GM18868 (cell line): ENCODE results near the gene CACHD1.

Source experiments
- ATAC-seq: cut with Tn5 transposase; IDR thresholded peaks from one replicate; pipeline ENCODE4 v1.9.1; 2021; ENCODE audit warnings: mild to moderate bottlenecking, moderate library complexity; ENCODE audit not compliant: unreplicated experiment

The CACHD1 gene

GRCh38 chr1:64545118-64545843 lies 75.4 kb downstream of the CACHD1 start:
- ATAC-seq = no peak

DNA sequence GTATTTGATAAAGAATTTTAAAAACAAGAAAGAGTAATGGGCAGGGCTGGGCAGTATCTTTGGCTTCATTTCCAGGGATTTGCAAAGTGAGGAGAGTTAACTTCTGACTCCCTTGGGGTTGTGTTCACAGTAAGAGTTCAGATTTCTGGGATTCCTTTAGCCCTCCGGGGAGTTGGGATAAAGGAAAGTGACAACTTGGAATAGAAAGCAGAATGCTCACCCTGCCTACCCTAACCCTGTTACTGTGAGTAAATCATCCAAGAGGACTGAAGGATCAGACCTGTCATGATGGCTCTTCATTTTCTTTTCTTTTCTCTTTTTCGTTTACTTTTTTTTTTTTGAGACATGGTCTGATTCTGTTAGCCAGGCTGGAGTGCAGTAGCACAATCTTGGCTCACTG lies 76.1 kb downstream of the CACHD1 start:
- no peak for ATAC-seq

- ATAC-seq = no peak
Measured at GRCh38 chr1:64549464-64550239, 79.7 kb downstream of the CACHD1 start.

- no peak for ATAC-seq
Measured at GRCh38 chr1:64550510-64550909, 80.6 kb downstream of the CACHD1 start.

DNA sequence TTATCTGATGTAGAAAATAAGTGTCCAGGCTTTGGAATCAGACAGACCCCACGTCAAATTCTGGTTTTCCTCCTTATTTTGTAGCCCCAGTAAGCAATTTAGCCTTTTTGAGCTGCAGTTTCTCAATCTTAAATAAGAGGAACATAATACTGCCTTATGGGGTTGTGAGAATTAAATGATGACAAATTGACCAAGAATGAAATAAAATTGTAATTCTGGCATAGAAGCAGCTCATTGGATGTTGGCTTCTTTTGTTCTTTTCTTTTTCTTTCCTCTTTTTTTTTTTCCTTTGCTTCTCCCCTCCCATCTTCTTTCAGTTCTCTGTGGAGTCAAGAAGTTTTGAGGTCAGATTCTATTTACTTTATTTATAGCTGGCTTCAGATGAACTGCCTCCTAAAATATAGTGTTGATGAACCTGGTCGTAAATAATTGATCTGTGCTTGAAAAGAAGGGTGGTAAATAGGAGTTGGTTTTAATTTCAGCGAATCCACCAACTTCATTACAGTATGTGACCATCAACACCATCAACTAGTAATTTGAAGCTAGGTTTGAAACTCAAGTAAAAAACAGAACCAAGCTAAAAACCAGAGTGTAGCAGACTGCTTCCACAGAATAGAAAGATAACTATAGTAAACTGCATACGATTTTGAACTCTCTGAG lies 81.1 kb downstream of the CACHD1 start:
- ATAC-seq = no peak

GRCh38 chr1:64553285-64553684 lies 83.4 kb downstream of the CACHD1 start:
- ATAC-seq = no peak

DNA sequence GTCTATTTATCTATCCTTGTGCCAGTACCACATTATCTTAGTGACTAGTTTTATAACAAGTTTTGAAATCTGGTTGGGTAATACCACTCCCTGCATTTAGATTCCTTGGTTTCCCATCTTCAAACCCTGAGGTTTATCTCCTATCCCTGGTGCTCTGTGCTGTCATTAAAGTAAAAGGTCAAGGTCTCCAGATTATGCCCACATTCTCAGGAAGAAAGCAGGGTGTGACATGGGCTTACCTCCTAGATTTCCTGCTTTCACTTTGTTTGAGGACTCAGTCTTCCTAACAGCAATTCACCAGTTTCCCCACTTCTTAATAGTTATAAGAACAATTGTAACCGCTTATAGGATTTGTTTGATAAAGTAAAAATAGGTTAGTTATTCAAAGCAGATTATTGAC lies 86.0 kb downstream of the CACHD1 start:
- no peak for ATAC-seq

- no peak for ATAC-seq
Measured at GRCh38 chr1:64561993-64562392, 92.1 kb downstream of the CACHD1 start.

GRCh38 chr1:64563958-64564565 lies 94.1 kb downstream of the CACHD1 start:
- ATAC-seq = no peak

DNA sequence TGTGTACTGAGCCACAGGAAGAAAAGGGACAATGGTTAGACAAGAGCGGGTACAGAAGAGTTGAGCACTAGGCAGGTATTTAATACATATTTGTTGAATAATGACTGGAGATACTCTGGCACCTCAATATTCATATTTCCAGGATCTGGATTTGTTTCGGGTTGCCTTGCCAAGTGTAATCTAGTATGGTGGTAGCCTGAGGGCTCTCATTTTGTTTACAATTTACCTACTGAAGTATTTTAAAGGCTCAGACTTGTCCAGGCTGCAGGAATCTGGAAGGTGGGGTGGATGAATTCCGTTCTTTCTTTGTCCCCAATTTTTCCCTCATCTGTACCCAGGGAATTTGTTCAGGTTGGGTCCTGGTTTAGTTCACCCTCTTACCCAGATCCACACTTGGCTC lies 95.0 kb downstream of the CACHD1 start:
- ATAC-seq = no peak

DNA sequence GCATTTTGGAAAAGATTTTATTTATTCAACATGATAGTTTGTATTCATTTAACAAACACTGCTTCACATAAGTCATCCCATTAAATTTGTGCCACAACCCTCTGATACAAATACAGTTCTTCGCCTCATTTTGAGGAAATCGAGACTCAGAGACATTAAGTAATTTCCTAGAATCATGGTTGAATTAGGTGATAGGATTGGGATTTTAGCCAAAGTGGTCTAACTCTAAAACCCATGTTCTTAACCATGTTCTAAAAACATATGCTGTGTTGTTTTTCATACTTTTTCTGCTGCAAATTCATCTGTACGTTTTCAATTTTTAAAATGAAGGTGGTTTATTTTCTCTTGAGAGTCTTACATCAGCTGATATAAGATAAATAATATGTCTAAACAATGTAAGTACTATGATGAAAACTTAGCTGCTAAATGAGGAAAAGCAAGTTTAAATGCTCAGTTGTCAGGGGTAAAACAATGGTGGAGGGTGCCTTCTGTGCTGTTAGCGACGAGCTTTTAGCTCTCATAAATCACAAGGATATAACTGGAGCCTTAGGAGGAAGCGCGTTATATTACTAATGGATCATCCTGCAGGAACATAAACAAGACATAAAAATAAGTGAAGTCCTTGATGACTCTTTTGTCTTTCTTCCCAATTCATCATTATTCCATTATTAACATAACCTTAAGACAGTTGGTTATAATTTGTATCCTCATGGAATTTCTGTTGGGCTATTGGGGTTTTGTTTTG lies 97.7 kb downstream of the CACHD1 start:
- ATAC-seq = no peak

GRCh38 chr1:64568171-64568450 lies 98.2 kb downstream of the CACHD1 start:
- no peak for ATAC-seq

- no peak for ATAC-seq
Measured at GRCh38 chr1:64569411-64569810, 99.5 kb downstream of the CACHD1 start.

- ATAC-seq = no peak
Measured at GRCh38 chr1:64570267-64570855, 100.4 kb downstream of the CACHD1 start.

GRCh38 chr1:64572222-64572900 lies 102.4 kb downstream of the CACHD1 start:
- no peak for ATAC-seq

DNA sequence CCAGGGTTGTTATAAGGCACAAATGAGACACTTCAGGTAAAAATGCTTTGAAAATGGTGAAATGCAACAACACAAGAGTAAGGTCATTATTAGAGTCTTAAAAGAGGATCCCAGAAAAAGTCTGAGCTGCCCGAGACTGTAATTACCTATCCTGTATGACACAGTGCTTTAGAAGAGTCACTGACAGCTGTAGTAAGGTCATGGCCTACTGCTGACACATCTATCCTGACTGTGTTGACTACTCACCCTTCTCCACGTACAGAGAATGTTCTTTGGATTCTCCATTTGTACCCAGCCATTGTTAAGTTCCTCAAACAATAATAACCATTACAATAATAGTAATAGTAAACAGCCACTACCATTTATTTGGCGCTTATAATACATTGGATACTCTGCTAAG lies 104.4 kb downstream of the CACHD1 start:
- ATAC-seq = no peak

DNA sequence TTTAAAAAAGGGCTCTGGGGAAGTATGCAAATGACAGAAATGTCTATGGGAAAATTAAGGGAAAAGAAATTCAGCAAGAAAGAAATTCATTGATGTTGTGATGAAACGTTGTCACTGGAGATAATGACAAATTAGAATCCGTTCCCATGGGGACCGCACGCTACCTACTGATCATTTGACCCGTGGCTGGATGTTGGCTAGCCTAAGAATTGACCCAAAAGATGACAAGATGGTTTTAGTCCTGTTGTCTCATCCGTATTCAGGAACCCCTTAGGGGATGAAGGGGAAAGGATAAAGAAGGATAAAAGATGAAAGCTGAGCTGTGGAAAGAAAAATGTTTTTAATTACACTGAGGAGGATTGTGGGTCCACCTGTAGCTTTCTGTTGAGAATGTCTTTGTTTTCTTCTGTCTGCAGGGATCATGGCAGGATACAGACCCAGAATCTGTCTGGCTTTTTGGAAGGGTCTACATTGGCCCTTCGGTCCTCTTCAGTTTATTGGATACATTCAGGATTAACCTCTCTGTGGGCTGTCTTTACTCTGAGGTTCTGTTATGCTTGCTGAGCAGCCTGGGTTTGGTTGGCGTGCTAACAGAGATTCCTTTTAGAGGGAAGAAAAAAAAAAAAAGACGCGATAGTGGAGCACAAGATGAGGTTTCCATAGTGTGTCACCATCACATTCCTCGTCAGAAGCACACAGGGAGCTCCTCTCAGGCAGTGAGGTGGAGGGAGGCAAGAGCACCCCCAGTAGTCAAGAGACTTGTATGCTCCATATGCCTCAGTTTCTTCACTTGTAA lies 106.2 kb downstream of the CACHD1 start:
- ATAC-seq = no peak

GRCh38 chr1:64578270-64578973 lies 108.5 kb downstream of the CACHD1 start:
- no peak for ATAC-seq

DNA sequence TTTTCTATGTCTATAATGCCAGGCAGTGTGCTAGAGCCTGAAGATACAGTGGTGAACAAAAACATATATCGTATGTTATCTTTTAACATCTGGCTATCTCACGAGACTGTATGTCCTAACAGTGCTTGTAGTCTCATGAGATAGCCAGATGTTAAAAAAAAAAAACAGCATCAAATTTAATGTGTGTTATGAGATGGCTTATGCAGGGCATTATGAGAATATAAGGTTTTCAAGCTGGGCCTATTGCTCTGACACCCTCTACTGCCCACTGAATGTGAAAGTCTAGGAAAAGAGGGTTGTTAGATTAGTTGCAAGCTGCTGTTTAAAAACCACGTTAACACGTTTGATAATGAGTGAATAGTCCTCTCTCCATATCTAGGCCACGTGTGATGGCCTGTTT lies 109.8 kb downstream of the CACHD1 start:
- no peak for ATAC-seq
